H1 (cell line): ENCODE measurements around the gene NKAIN2. TPM values are rescaled to one million over a fixed set of nuclear protein-coding genes. Genes with fewer than 3 reads are reported as not detected.

Experiments used
- CTCF ChIA-PET: fragments of 300-600 bp; sonication (Branson Sonifier 250); formaldehyde crosslinking; loops from one replicate; lab custom pipeline; 2021; ENCODE audit not compliant: partially characterized antibody; lab: Charles Lee
- POLR2A ChIA-PET: fragments of 300-600 bp; sonication (Branson Sonifier 250); formaldehyde crosslinking; loops from one replicate; lab custom pipeline; 2021; ENCODE audit warnings: inconsistent platforms; ENCODE audit not compliant: partially characterized antibody; lab: Charles Lee
- DNase-seq, 2 experiments: peaks; one replicate each; pipeline versions ENCODE4 v3.0.0 to v3.0.0-alpha.2; 2010 to 2022; ENCODE audit warnings: low spot score in 2 of 2, low read depth in 1 of 2, mixed read lengths in 1 of 2
- FAIRE-seq: peaks from 2 replicates; lab custom pipeline; 2011; peaks lifted over from hg19 to GRCh38; lab: Jason Lieb, UNC
- H2AFZ ChIP-seq: 2 replicates; pipeline ENCODE4 v1.8.1; 2012; ENCODE audit warnings: low read length, inconsistent platforms
- H2AK5ac ChIP-seq: 2 replicates; pipeline ENCODE4 v1.6.1; 2013; ENCODE audit warnings: low read depth, low read length
- H2BK120ac ChIP-seq: replicated peaks from 2 replicates; pipeline ENCODE3; 2013; ENCODE audit warnings: low read depth, low read length, inconsistent platforms
- H2BK12ac ChIP-seq: 2 replicates; pipeline ENCODE4 v1.6.1; 2013; ENCODE audit warnings: low read depth, low read length
- H2BK15ac ChIP-seq: 2 replicates; pipeline ENCODE4 v1.6.1; 2013; ENCODE audit warnings: low read length
- H2BK20ac ChIP-seq: 2 replicates; pipeline ENCODE4 v1.6.1; 2013; ENCODE audit warnings: low read length
- H2BK5ac ChIP-seq: 2 replicates; pipeline ENCODE4 v1.6.1; 2013; ENCODE audit warnings: low read depth, low read length
- H3K14ac ChIP-seq: 2 replicates; pipeline ENCODE4 v1.6.1; 2013; ENCODE audit warnings: inconsistent platforms; ENCODE audit not compliant: insufficient read length
- H3K18ac ChIP-seq: 2 replicates; pipeline ENCODE4 v1.6.1; 2013; ENCODE audit warnings: low read length; ENCODE audit errors: extremely low read depth
- H3K23ac ChIP-seq: 2 replicates; pipeline ENCODE4 v1.6.1; 2013; ENCODE audit warnings: inconsistent platforms; ENCODE audit not compliant: insufficient read length
- H3K23me2 ChIP-seq: 2 replicates; pipeline ENCODE4 v1.6.1; 2013; ENCODE audit warnings: low read depth, low read length
- H3K27ac ChIP-seq: 2 replicates; pipeline ENCODE4 v1.6.1; 2011; ENCODE audit warnings: low read depth, low read length, inconsistent platforms
- H3K27me3 ChIP-seq, 4 experiments: replicated peaks in 1 of 4; 1 replicate in 1 of 4; 2 replicates in 3 of 4; pipeline versions ENCODE4 v1.6.1 to v1.8.1; 2011 to 2013; ENCODE audit warnings: low read length in 3 of 4, mild to moderate bottlenecking in 3 of 4, inconsistent platforms in 2 of 4, mixed read lengths in 2 of 4, moderate library complexity in 1 of 4; ENCODE audit not compliant: control insufficient read depth in 3 of 4, insufficient read depth in 3 of 4; ENCODE audit errors: extremely low read depth in 1 of 4
- H3K36me3 ChIP-seq, 4 experiments: 2 replicates each; pipeline versions ENCODE4 v1.6.1 to v1.8.1; 2011 to 2013; ENCODE audit warnings: mild to moderate bottlenecking in 4 of 4, low read length in 3 of 4, moderate library complexity in 2 of 4, control low read depth in 1 of 4, inconsistent platforms in 1 of 4; ENCODE audit not compliant: insufficient read depth in 4 of 4, control insufficient read depth in 2 of 4
- H3K4ac ChIP-seq: replicated peaks from 2 replicates; pipeline ENCODE3; 2013; ENCODE audit warnings: low read length, low read depth, mixed read lengths, inconsistent platforms; ENCODE audit not compliant: insufficient read length
- H3K4me1 ChIP-seq, 4 experiments: replicated peaks in 1 of 4; 1 replicate in 1 of 4; 2 replicates in 3 of 4; pipeline versions ENCODE4 v1.6.1 to v1.8.1; 2011 to 2013; ENCODE audit warnings: low read length in 3 of 4, inconsistent platforms in 2 of 4, mixed read lengths in 1 of 4; ENCODE audit not compliant: insufficient read depth in 4 of 4, control insufficient read depth in 3 of 4
- H3K4me2 ChIP-seq, 2 experiments: 2 replicates each; pipeline versions ENCODE4 v1.6.1 to v1.8.1; 2011 to 2013; ENCODE audit warnings: low read depth in 2 of 2, low read length in 2 of 2, control low read depth in 1 of 2, inconsistent platforms in 1 of 2, mild to moderate bottlenecking in 1 of 2; ENCODE audit not compliant: insufficient read depth in 1 of 2
- H3K4me3 ChIP-seq, 4 experiments: fragments of 200-600, 300-600 bp in 1 of 4; sonication (generic), shearing (Covaris generic), sonication (Bioruptor Twin) in 1 of 4; 2 replicates each; pipeline versions ENCODE4 v1.5.1 to v1.8.1; 2011 to 2016; ENCODE audit warnings: low read length in 4 of 4, low read depth in 3 of 4, control low read depth in 2 of 4, inconsistent platforms in 2 of 4, mild to moderate bottlenecking in 2 of 4, mixed read lengths in 1 of 4, moderate library complexity in 1 of 4; ENCODE audit not compliant: insufficient read depth in 2 of 4; ENCODE audit errors: extremely low read depth in 1 of 4
- H3K56ac ChIP-seq: replicated peaks from 2 replicates; pipeline ENCODE3; 2013; ENCODE audit warnings: low read depth, mild to moderate bottlenecking, mixed read lengths, low read length, inconsistent platforms; ENCODE audit not compliant: insufficient read length
- H3K79me1 ChIP-seq: 2 replicates; pipeline ENCODE4 v1.6.1; 2013; ENCODE audit warnings: low read depth, low read length, control low read depth
- H3K79me2 ChIP-seq, 2 experiments: 2 replicates each; pipeline versions ENCODE4 v1.6.1 to v1.8.1; 2012 to 2013; ENCODE audit warnings: low read length in 2 of 2, mild to moderate bottlenecking in 2 of 2, inconsistent platforms in 1 of 2; ENCODE audit not compliant: insufficient read depth in 2 of 2, control insufficient read depth in 1 of 2
- H3K9ac ChIP-seq, 4 experiments: replicated peaks in 1 of 4; 1 replicate in 1 of 4; 2 replicates in 3 of 4; pipeline versions ENCODE4 v1.6.1 to v1.8.1; 2011 to 2013; ENCODE audit warnings: low read depth in 3 of 4, low read length in 3 of 4, control low read depth in 2 of 4, mild to moderate bottlenecking in 2 of 4, moderate library complexity in 2 of 4, inconsistent platforms in 1 of 4; ENCODE audit errors: extremely low read depth in 1 of 4
- H3K9me3 ChIP-seq, 2 experiments: 2 replicates each; pipeline versions ENCODE4 v1.6.1 to v1.8.1; 2012 to 2013; ENCODE audit warnings: mild to moderate bottlenecking in 2 of 2, moderate library complexity in 2 of 2, control low read depth in 1 of 2, inconsistent platforms in 1 of 2, low read depth in 1 of 2, low read length in 1 of 2, mixed read lengths in 1 of 2; ENCODE audit not compliant: insufficient read depth in 2 of 2
- H4K20me1 ChIP-seq, 2 experiments: replicated peaks in 1 of 2; 2 replicates each; pipeline versions ENCODE3 to v1.8.1; 2011 to 2013; ENCODE audit warnings: inconsistent platforms in 2 of 2, low read length in 2 of 2, mild to moderate bottlenecking in 1 of 2; ENCODE audit not compliant: insufficient read depth in 2 of 2, control insufficient read depth in 1 of 2
- H4K5ac ChIP-seq: 2 replicates; pipeline ENCODE4 v1.6.1; 2013; ENCODE audit warnings: low read length, low read depth, mixed read lengths, inconsistent platforms; ENCODE audit not compliant: insufficient read length
- H4K8ac ChIP-seq: 2 replicates; pipeline ENCODE4 v1.8.0; 2013; ENCODE audit warnings: mild to moderate bottlenecking, moderate library complexity, low read length, inconsistent platforms; ENCODE audit not compliant: insufficient read depth; ENCODE audit errors: extremely low read depth
- H4K91ac ChIP-seq: replicated peaks from 2 replicates; pipeline ENCODE3; 2013; ENCODE audit warnings: low read length, mixed read lengths, inconsistent platforms; ENCODE audit not compliant: insufficient read length
- BRCA1 ChIP-seq: IDR thresholded peaks from 2 replicates; pipeline ENCODE4 v1.6.1; 2012; ENCODE audit warnings: low read depth, low read length, improper control_type of control experiment
- GABPA ChIP-seq: IDR thresholded peaks from 2 replicates; pipeline ENCODE4 v1.6.1; 2011; ENCODE audit warnings: mild to moderate bottlenecking, low read length, moderate library complexity, borderline replicate concordance; ENCODE audit not compliant: insufficient read depth
- NANOG ChIP-seq: IDR thresholded peaks from 2 replicates; pipeline ENCODE4 v1.6.1; 2011; ENCODE audit warnings: low read length, low read depth, mild to moderate bottlenecking, inconsistent platforms; ENCODE audit not compliant: insufficient read depth, poor library complexity, severe bottlenecking
- RAD21 ChIP-seq, 2 experiments: IDR thresholded peaks in 1 of 2; conservative IDR thresholded peaks in 1 of 2; 2 replicates each; pipeline ENCODE4 v1.6.1; 2011; ENCODE audit warnings: low read depth in 2 of 2, low read length in 2 of 2, improper control_type of control experiment in 1 of 2, inconsistent platforms in 1 of 2, mild to moderate bottlenecking in 1 of 2, moderate library complexity in 1 of 2
- SRF ChIP-seq: IDR thresholded peaks from 2 replicates; pipeline ENCODE4 v1.6.1; 2011; ENCODE audit warnings: mild to moderate bottlenecking, low read depth, low read length, moderate library complexity
- TAF7 ChIP-seq: optimal IDR thresholded peaks from 2 replicates; pipeline ENCODE3; 2011; ENCODE audit warnings: low read depth, mild to moderate bottlenecking, inconsistent platforms, low read length, moderate library complexity, borderline replicate concordance
- WGBS, 2 experiments: shearing (Covaris generic) in 1 of 2; methylation state at CpG; one replicate each; pipeline versions ENCODE4 v1.1.6 to v1.1.7; 2013 to 2015; ENCODE audit warnings: low lambda C conversion rate in 2 of 2, mixed read lengths in 2 of 2, inconsistent platforms in 1 of 2, low coverage in 1 of 2, missing lambda C conversion rate in 1 of 2; ENCODE audit not compliant: insufficient replicate concordance in 2 of 2, insufficient coverage in 1 of 2, insufficient read length in 1 of 2; ENCODE audit errors: extremely low coverage in 1 of 2, missing lambda C conversion rate in 1 of 2; 5-methylcytosine and 5-hydroxymethylcytosine counted together
- polyA plus RNA-seq, 7 experiments: library from polyadenylated mRNA; depleted of rRNA in 3 of 7; stranded (reverse) in 5 of 7; unstranded in 2 of 7; fragments of >200 nt in 5 of 7; fragments of 200-250 nt in 2 of 7; gene quantifications; 1 replicate in 5 of 7; 2 replicates in 1 of 7; 4 replicates in 1 of 7; pipeline versions ENCODE4 v1.2.1 to v1.2.3, GENCODE V29; 2011 to 2013; ENCODE audit warnings: missing spikeins in 2 of 7, mixed read lengths in 2 of 7
- total RNA-seq: library from RNA; stranded (reverse); fragmentation: NEBNext Ultra II Directional; extraction: Animal tissue kit (Norgen Biotek cat#: 25700); gene quantifications from 2 replicates; pipeline ENCODE4 v1.2.1, GENCODE V29; 2021
- TF ChIP-seq, protein P1 (sequence below), 3 experiments: IDR thresholded peaks; 1 replicate in 2 of 3; 2 replicates in 1 of 3; pipeline versions ENCODE4 v1.5.1 to v1.6.1; 2011; ENCODE audit warnings: low read length in 3 of 3, mild to moderate bottlenecking in 3 of 3, inconsistent platforms in 2 of 3, low read depth in 1 of 3, moderate library complexity in 1 of 3; ENCODE audit not compliant: insufficient read depth in 1 of 3; ENCODE audit errors: control extremely low read depth in 1 of 3

NKAIN2 gene
- total and polyA plus RNA-seq, 2 of the 8 experiments (the other 6 are each of a cell fraction or from before 2014, with no cell fraction given): 0.20 to 0.34 TPM

DNA sequence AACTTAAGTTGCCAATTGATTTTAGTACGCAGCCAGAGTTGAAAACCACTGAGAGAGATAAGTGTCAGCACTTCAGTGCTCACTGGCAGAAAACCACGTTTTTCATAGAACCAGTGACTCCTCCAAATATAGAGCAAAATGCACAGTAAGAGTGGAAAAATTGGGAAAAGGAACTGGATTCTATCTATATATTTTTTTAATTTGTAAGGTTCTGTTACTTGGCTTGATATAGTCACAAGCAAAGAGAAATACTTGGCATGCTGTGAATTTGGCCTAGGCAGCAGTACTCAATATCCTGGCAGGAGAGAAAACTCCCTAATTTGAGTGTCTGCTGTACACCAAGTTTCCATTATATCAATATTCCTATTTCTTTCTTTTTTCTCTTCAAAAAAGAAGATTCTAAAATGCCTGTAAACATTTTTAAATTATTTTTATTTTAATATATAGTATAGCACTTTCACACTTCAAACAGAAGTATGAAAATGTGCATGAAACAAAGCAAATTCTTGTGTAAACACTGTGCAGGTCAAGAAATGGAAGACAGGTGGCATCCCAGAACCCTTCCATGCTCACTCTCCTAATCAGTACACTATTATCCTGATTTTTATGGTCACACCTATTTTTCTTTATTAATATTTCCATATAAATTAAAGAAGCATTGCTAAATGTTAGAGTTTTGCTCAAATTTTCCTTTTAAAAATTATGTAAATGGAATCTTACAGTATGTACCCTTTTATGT is 596.8 kb downstream of the NKAIN2 start:
- no peak overlapping the region for H3K18ac ChIP-seq
- no peak overlapping the region for H3K27ac ChIP-seq
- H3K36me3 ChIP-seq: no peaks in the 10 kb centered on the region
- no peak overlapping the region for H3K23ac ChIP-seq
- H4K20me1 ChIP-seq: no peaks in the 10 kb centered on the region
- H3K79me1 ChIP-seq: no peaks in the 10 kb centered on the region
- TF ChIP-seq NANOG: no peak
- peak; percentile 15 to 28; a peak in 3 of 4 replicates for TF ChIP-seq RAD21 (IDR thresholded peaks at IDR 0.05 in 1 of 2, conservative IDR thresholded peaks at IDR 0.05 in 1 of 2; ENCODE audit: low read depth in 2 of 2, low read length in 2 of 2)
- TF ChIP-seq TAF7: no peak
- no peak for TF ChIP-seq BRCA1
- no peak for TF ChIP-seq SRF
- no peak for TF ChIP-seq GABPA
- TF ChIP-seq, protein P1, sequence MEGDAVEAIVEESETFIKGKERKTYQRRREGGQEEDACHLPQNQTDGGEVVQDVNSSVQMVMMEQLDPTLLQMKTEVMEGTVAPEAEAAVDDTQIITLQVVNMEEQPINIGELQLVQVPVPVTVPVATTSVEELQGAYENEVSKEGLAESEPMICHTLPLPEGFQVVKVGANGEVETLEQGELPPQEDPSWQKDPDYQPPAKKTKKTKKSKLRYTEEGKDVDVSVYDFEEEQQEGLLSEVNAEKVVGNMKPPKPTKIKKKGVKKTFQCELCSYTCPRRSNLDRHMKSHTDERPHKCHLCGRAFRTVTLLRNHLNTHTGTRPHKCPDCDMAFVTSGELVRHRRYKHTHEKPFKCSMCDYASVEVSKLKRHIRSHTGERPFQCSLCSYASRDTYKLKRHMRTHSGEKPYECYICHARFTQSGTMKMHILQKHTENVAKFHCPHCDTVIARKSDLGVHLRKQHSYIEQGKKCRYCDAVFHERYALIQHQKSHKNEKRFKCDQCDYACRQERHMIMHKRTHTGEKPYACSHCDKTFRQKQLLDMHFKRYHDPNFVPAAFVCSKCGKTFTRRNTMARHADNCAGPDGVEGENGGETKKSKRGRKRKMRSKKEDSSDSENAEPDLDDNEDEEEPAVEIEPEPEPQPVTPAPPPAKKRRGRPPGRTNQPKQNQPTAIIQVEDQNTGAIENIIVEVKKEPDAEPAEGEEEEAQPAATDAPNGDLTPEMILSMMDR (IDR thresholded peaks at IDR 0.05; ENCODE audit: control extremely low read depth in 1 of 3, insufficient read depth in 1 of 3, low read depth in 1 of 3, low read length in 3 of 3): peak in 1 of 3 experiments; percentile 28; a peak in 1 of 4 replicates
- no peak overlapping the region for H2BK20ac ChIP-seq
- 100% methylated on average over 2 of the region's 2 CpGs; no CpG with 5 or more reads in 1 of the 2 experiments for WGBS, 2 experiments
- no peaks in the 10 kb centered on the region for H3K23me2 ChIP-seq
- POLR2A ChIA-PET: no interaction called here
- H3K56ac ChIP-seq: no peak overlapping the region
- no peak overlapping the region for H2BK120ac ChIP-seq
- H4K5ac ChIP-seq: no peak overlapping the region
- H4K91ac ChIP-seq: no peak overlapping the region
- no peak overlapping the region for H2BK15ac ChIP-seq
- CTCF ChIA-PET: no interaction called here
- DNase-seq: no peak
- H3K14ac ChIP-seq: no peak overlapping the region
- no peak for FAIRE-seq
- no peaks in the 10 kb centered on the region for H3K27me3 ChIP-seq
- no peak overlapping the region for H3K4me2 ChIP-seq
- no peak overlapping the region for H2AFZ ChIP-seq
- no peak overlapping the region for H2AK5ac ChIP-seq
- no peak overlapping the region for H3K4me3 ChIP-seq
- no peak overlapping the region for H4K8ac ChIP-seq
- H2BK5ac ChIP-seq: no peak overlapping the region
- no peaks in the 10 kb centered on the region for H3K4me1 ChIP-seq
- H3K4ac ChIP-seq: no peak overlapping the region
- no peak overlapping the region for H3K9ac ChIP-seq
- no peak overlapping the region for H2BK12ac ChIP-seq
- no peaks in the 10 kb centered on the region for H3K79me2 ChIP-seq
- H3K9me3 ChIP-seq: no peaks in the 10 kb centered on the region
